ENCODE measurements around the gene ROBO1. TPM values are rescaled to one million over a fixed set of nuclear protein-coding genes. Genes with fewer than 3 reads are reported as not detected.

The ROBO1 gene
- total and polyA plus RNA-seq, 2 donors (not counting 1 experiment from before 2014, with no cell fraction given), result 0.27 to 3.2 TPM

- no peaks in the 10 kb centered on the region for H3K27me3 Mint-ChIP-seq
- ATAC-seq (ENCODE audit: low read depth) (no peak), DNase-seq (no peak)
- Histone ChIP-seq H3K9ac (ENCODE audit: low read length) (no peak overlapping the region), H3K4me1 (ENCODE audit: control insufficient read depth in 2 of 2, insufficient read depth in 2 of 2, low read length in 2 of 2) (no peaks in the 10 kb centered on the region), H3K36me3 (replicated peaks in 1 of 2; ENCODE audit: control extremely low read depth in 1 of 2, control insufficient read depth in 1 of 2, extremely low read depth in 1 of 2, insufficient read depth in 2 of 2, low read length in 1 of 2) (no peaks in the 10 kb centered on the region), H2AFZ (ENCODE audit: insufficient read depth, low read depth, low read length, poor library complexity, severe bottlenecking) (no peak overlapping the region), H3K4me3 (ENCODE audit: control extremely low read depth in 1 of 5, extremely low read depth in 1 of 5, insufficient read depth in 1 of 5, low read depth in 2 of 5, low read length in 4 of 5) (no peak overlapping the region), H4K20me1 (ENCODE audit: control insufficient read depth, insufficient read depth, low read length, poor library complexity, severe bottlenecking) (no peaks in the 10 kb centered on the region), H3K27ac (ENCODE audit: low read length in 2 of 2) (no peak overlapping the region), H3K9me3 (ENCODE audit: control extremely low read depth in 1 of 3, control insufficient read depth in 2 of 3, insufficient read depth in 1 of 3, low read length in 2 of 3) (no peaks in the 10 kb centered on the region), H3K79me2 (ENCODE audit: control insufficient read depth, insufficient read depth, low read length) (no peaks in the 10 kb centered on the region), H3K27me3 (replicated peaks in 1 of 4; ENCODE audit: control extremely low read depth in 1 of 4, control insufficient read depth in 3 of 4, insufficient read depth in 4 of 4, low read length in 3 of 4) (no peaks in the 10 kb centered on the region), H3K4me2 (replicated peaks; ENCODE audit: low read depth, low read length, poor library complexity, severe bottlenecking) (no peak overlapping the region)
- H3K4me3 Mint-ChIP-seq, result no peak overlapping the region
- POLR2A ChIA-PET, result no interaction called here
- H3K27ac Mint-ChIP-seq, result no peak overlapping the region
- intact Hi-C loops (cut with micrococcal nuclease), result no loop called here
- no peaks in the 10 kb centered on the region for H3K9me3 Mint-ChIP-seq (ENCODE audit: insufficient read depth)
- no CpG with 5 or more reads among the region's 1 CpG for WGBS (ENCODE audit: insufficient coverage)
- CTCF ChIA-PET, result no interaction called here
- no peak for TF ChIP-seq EZH2 (IDR thresholded peaks at IDR 0.05; ENCODE audit: borderline replicate concordance, insufficient read depth, low read depth, low read length, poor library complexity, severe bottlenecking)
- TF ChIP-seq, protein P1, sequence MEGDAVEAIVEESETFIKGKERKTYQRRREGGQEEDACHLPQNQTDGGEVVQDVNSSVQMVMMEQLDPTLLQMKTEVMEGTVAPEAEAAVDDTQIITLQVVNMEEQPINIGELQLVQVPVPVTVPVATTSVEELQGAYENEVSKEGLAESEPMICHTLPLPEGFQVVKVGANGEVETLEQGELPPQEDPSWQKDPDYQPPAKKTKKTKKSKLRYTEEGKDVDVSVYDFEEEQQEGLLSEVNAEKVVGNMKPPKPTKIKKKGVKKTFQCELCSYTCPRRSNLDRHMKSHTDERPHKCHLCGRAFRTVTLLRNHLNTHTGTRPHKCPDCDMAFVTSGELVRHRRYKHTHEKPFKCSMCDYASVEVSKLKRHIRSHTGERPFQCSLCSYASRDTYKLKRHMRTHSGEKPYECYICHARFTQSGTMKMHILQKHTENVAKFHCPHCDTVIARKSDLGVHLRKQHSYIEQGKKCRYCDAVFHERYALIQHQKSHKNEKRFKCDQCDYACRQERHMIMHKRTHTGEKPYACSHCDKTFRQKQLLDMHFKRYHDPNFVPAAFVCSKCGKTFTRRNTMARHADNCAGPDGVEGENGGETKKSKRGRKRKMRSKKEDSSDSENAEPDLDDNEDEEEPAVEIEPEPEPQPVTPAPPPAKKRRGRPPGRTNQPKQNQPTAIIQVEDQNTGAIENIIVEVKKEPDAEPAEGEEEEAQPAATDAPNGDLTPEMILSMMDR (IDR thresholded peaks at IDR 0.05), result no peak
- H3K4me1 Mint-ChIP-seq, result no peaks in the 10 kb centered on the region
Observed at GRCh38 chr3:78794431-78794830, 973.4 kb downstream of the ROBO1 start.

DNA sequence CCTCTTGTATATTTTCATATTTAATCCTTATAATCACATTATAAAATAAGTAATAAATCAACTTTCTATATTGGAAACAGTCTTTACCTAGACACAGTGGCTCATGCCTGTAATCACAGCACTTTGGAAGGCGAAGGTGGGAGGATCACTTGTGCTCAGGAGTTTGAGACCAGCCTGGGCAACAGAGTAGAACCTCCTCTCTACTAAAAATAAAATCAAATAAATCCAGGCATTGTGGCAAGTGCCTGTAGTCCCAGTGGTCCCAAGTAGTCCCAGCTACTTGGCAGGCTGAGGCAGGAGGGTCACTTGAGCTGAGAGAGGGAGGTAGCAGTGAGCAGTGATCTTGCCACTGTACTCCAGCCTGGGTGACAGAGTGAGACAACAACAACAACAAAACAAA, 975.1 kb downstream of the ROBO1 start:
- H3K27ac Mint-ChIP-seq, result no peak overlapping the region
- Histone ChIP-seq H3K9ac (ENCODE audit: low read length) (no peak overlapping the region), H2AFZ (ENCODE audit: insufficient read depth, low read depth, low read length, poor library complexity, severe bottlenecking) (no peak overlapping the region), H3K27me3 (replicated peaks in 1 of 4; ENCODE audit: control extremely low read depth in 1 of 4, control insufficient read depth in 3 of 4, insufficient read depth in 4 of 4, low read length in 3 of 4) (no peaks in the 10 kb centered on the region), H3K27ac (ENCODE audit: low read length in 2 of 2) (no peak overlapping the region), H3K36me3 (replicated peaks in 1 of 2; ENCODE audit: control extremely low read depth in 1 of 2, control insufficient read depth in 1 of 2, extremely low read depth in 1 of 2, insufficient read depth in 2 of 2, low read length in 1 of 2) (no peaks in the 10 kb centered on the region), H3K4me3 (ENCODE audit: control extremely low read depth in 1 of 5, extremely low read depth in 1 of 5, insufficient read depth in 1 of 5, low read depth in 2 of 5, low read length in 4 of 5) (no peak overlapping the region), H3K4me1 (ENCODE audit: control insufficient read depth in 2 of 2, insufficient read depth in 2 of 2, low read length in 2 of 2) (no peaks in the 10 kb centered on the region), H3K4me2 (replicated peaks; ENCODE audit: low read depth, low read length, poor library complexity, severe bottlenecking) (no peak overlapping the region), H4K20me1 (ENCODE audit: control insufficient read depth, insufficient read depth, low read length, poor library complexity, severe bottlenecking) (no peaks in the 10 kb centered on the region), H3K9me3 (ENCODE audit: control extremely low read depth in 1 of 3, control insufficient read depth in 2 of 3, insufficient read depth in 1 of 3, low read length in 2 of 3) (peaks cover 0 to 5% (median 0%) of the 10 kb centered on the region in 3 donors), H3K79me2 (ENCODE audit: control insufficient read depth, insufficient read depth, low read length) (no peaks in the 10 kb centered on the region)
- no peak for DNase-seq
- H3K4me1 Mint-ChIP-seq, result no peaks in the 10 kb centered on the region
- ChIA-PET POLR2A (no interaction called here), CTCF (no interaction called here)
- H3K4me3 Mint-ChIP-seq, result no peak overlapping the region
- WGBS (ENCODE audit: insufficient coverage), result 100% methylated on average over 1 of the region's 1 CpG
- TF ChIP-seq EZH2 (IDR thresholded peaks at IDR 0.05; ENCODE audit: borderline replicate concordance, insufficient read depth, low read depth, low read length, poor library complexity, severe bottlenecking), result no peak
- TF ChIP-seq, protein P1 (IDR thresholded peaks at IDR 0.05), result no peak
- no peaks in the 10 kb centered on the region for H3K9me3 Mint-ChIP-seq (ENCODE audit: insufficient read depth)
- no peaks in the 10 kb centered on the region for H3K27me3 Mint-ChIP-seq
- intact Hi-C loops (cut with micrococcal nuclease), result no loop called here
- no peak for ATAC-seq (ENCODE audit: low read depth)

All from B cell (primary cell).